ENCODE measurements around the gene CORT.
"Not testable (repeated sequence)": the region's sequence is repeated elsewhere in the genome, so short reads cannot be mapped to it uniquely, and the experiment has no call there.

CORT gene

DNA sequence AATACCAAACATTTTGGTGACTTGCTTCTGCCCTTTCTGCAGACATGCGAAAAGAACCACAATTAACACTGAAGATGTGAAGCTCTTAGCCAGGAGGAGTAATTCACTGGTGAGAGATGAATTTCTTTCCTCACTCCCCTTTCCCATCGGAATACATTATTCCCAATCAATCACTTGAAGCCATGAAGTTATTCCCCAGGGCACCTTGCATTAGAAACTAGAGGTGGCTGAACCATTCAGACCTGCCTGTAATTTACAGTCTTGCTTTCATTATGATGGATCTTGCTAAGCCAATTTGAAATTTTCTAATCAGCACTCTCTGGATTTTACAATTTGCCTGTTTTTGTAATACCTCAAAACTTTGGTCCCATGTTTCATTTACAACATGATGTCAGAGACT, 9.5 kb upstream of the CORT start:
- no peak for DNase-seq

DNA sequence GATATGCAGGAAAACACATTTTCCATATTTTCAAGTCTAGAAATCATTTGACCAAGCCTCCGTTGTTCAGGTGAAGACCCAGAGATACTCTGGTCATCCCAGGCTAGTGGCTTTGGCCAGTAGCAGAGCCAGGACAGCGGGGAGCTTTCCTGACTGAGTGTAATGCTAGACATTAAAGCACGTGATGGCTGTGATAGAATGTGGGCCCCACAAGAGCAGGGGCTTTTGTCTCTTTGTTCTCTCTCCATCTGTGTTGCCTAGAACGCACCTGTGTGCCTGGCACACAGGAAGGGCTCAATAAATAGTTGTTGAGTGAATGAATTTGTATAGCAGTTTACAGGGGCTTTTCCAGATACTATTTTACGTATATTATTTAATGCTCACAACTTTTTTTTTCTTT, 9.0 kb upstream of the CORT start:
- peak; percentile 14 for DNase-seq

DNA sequence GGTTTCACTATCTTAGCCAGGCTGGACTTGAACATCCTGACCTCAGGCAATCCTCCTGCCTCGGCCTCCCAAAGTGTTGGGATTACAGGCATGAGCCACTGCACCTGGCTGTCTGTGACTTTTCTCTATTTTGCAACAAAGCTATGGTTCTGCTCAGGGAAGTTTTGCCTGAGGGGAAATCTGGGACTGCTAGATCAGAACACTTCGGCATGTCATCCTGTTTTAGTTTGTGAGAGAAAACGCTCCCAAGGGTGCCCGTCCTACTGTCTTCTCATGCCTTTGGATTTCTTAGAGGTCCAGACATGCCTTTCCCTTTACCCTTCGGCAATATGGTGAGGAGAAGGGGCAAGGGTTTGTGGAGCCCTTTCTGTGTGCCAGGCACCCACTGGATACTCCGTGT, 5.6 kb upstream of the CORT start:
- no peak for DNase-seq

DNA sequence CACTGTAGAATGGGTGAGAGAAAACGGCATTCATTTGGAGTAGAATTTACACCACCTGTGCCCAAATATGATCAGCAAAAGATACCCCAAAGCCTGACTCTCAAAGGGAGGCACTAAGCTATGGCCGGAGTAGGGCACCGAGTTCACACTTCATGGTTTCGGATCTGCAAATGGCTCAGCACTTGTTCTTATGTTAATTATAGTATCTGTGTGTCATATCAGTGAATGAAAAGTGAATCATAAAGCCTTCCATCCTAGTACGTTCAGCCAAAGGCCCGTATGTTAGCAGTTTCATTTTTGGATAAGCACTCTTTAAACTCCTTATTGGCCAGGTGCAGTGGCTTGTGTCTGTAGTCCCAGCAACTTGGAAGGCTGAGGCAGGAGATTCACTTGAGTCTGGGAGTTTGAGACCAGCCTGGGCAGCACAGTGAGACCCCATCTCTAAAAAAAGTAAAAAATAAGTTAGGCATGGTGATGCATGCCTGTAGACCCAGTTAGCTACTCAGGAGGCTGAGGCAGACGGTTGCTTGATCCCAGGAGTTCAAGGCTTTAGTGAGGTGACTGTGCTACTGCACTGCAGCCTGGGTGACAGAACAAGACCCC, 4.9 kb upstream of the CORT start:
- DNase-seq, result no peak

DNA sequence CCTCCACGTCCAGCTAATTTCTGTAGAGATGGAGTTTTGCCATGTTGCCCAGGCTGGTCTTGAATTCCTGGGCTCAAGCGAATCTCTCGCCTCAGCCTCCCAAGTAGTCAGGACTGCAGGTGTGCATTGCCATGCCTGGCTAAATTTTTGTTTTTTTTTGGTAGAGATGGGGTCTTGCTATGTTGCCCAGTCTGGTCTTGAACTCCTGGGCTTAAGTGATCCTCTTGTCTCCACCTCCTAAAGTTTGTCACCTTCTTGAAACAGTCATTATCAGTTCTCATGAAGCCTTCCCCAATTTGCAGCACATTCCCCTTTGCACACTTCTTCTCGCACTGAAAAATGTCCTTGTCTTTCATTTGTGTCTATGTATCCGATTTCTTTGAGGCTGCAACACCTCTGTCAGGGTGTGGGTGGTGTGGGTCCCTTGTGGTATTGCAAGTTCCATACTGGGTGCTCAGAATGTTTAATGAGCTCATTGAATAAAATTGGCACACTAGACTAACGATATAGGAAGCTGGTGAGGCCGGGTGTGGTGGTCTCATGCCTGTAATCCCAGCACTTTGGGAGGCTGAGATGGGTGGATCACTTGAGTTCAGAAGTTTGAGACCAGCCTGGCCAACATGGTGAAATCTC, 2.9 kb upstream of the CORT start:
- DNase-seq, result no peak

DNA sequence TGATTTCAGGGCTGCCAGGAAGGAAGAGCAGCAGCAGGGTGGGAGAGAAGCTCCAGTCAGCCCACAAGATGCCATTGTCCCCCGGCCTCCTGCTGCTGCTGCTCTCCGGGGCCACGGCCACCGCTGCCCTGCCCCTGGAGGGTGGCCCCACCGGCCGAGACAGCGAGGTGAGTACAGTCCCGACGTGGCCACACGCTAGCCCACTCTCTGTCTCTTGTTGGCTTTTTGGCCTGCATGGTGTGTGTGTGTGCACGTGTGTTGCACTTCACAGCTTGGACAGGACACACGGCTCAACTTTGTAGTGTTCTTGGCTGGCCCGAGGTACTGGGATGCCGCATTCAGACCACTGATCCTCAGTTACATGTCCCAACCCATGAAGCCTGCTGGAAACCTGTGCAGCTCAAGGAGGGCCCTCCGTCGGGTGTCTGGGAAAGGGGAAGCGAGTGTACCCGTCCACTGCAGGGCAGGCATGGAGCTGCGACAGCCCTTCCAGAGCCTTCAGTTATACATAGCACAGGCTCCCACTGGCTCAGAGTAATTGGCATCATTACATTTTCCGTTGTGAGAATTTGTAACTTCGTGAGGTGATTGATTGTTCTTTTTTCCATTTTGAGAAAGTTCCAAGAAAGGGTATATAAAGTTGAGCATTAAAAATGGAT, 454 bp downstream of the CORT start:
- no peak for DNase-seq

DNA sequence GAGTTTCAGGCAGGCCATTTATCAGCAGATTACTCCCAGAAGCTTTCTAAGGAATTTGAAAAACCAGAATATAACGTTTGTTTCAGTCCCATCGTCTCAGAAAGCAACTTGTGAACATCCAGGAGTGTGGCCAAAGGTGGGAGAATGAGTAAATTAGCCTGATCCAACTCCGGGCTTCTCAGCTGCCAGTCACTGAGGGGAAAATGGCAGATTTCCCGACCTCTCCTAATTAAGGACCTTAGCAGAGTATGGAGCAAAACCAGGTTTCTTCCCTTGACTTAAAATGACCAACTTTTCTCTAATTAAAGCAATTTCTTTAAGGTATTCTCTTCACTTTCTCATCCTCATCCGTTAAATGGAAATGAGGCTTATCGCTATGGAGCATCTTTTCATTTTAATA, 1.0 kb downstream of the CORT start:
- no peak for DNase-seq

DNA sequence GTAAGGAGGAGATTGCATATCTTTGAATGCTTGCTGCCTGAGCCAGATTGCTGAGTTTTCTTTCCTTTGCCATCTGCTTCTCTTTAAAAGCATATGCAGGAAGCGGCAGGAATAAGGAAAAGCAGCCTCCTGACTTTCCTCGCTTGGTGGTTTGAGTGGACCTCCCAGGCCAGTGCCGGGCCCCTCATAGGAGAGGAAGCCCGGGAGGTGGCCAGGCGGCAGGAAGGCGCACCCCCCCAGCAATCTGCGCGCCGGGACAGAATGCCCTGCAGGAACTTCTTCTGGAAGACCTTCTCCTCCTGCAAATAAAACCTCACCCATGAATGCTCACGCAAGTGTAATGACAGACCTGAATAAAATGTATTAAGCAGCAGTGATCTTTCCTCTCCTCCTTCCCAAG, 1.5 kb downstream of the CORT start:
- no peak for DNase-seq

DNA sequence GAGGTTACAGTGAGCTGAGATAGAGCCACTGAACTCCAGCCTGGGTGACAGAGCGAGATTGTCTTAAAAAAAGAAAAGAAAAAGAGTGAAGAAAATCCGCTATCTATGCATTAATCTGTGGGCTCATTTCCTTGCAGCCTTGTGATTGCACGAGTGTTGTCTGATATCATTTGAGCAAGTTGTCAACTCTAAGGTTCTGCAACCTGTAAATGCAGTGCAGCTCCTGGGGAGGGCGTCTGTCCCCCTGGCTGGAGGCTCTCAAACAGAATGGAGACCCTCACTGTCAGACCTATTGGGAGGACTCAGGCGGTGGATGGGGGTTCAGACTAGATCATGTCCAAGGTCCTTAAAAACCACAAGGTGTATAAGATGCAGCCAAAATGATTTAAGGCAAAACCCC, 6.2 kb downstream of the CORT start:
- peak; percentile 18 for DNase-seq

DNA sequence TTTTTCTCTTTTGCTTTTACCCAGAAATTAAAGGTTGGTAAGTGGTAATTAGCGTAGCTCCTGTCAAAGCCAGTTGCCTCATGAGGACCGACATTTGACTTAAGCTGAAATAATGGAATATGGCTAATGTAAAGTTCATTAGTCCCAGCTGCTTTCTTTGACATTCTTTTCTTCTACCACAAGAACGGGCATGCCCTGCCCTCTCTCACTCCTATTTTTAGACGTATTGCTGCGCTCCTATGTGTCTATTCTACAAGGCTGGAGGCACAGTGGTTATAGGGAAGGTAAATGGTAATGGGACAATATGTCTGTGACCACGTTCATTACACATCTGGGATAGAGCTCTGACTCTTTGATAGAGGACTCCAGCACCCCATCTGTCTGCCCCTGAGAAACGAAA, 6.8 kb downstream of the CORT start:
- peak; percentile 78 for DNase-seq

DNA sequence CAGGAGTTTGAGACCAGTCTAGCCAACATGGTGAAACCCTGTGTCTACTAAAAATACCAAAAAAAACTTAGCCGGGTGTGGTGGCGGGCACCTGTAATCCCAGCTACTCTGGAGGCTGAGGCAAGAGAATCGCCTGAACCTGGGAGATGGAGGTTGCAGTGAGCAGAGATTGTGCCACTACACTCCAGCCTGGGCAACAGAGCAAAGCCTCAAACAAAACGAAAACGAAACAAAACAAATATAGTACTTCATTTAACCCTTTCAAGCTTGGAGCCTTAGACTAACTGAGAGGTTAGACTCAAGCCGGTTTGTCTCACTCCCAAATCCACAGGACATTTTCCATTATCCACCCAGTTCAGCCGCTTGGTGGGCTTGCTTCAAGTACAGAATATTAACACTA, 7.6 kb downstream of the CORT start:
- not testable (repeated sequence) for DNase-seq

DNA sequence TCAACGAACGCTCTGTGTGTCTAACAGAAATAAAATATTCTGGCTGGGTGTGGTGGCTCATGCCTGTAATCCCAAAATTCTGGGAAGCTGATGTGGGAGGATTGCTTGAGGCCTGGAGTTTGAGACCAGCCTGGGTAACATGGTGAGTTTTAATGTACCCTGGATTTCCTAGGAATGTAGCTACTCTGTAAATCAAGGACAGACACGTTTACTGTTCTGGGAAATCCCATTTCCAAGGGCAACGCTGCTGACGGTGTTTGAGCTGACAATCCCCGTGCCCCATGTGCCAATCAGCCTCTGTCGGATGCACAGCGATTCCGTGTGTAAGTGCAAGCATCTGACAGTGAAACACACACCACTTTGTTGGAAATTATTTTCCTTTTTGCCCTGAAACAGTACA, 8.0 kb downstream of the CORT start:
- peak; percentile 10 for DNase-seq

DNA sequence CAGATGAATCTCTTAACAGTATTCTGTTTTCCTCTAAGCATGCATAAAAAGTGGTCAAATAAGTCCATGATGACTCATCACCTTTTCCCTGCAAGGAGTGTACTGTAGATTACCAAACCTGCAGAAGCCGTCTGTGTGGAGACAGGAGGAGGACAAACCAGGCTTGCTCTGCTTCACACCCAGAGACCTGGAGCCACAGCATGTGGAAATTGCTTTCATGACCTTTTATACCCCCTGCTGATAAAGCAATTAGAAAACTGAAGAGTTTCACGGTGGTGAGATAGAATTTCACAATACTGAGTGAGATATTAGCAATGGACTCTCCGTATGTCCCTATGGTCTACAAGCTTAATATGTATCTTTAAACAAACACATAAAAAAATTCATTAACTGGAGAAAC, 9.4 kb downstream of the CORT start:
- peak; percentile 71 for DNase-seq

DNA sequence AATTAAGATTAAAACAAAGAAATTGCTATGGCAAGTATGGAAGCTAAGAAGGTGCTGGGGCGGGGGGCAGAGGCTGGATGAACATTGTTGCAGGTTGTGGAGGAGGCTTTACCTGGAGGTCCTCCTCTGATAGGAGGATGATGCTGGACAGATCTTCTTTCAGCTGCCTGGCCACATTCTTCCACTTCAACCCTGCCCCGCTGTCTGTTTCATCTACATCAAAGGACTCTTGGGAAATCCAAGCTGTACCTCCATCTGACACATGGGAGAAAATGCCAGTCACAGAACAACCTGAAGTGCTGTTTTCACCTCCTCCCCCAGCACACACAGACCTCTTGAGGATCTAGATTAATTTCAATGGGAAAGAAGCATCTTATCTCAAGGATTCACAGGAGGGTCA, 17.2 kb downstream of the CORT start:
- DNase-seq, result no peak

DNA sequence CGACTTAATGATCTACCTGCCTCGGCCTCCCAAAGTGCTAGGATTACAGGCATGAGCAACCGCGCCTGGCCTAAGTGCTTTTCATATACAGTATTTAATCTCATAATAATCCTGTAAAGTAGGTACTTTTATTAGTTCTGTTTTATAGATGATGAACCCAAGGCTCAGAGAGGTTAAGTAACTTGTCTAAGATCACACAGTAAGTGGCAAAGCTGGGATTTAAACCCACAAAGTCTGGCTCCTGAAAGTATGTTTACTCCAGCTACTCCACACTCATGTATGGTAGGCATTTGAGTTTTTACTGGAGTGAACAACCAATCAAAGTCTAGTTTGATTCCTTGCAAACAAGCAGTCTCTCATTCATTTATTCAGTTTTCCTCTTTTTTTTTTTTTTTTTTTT, 20.2 kb downstream of the CORT start:
- no peak for DNase-seq

DNA sequence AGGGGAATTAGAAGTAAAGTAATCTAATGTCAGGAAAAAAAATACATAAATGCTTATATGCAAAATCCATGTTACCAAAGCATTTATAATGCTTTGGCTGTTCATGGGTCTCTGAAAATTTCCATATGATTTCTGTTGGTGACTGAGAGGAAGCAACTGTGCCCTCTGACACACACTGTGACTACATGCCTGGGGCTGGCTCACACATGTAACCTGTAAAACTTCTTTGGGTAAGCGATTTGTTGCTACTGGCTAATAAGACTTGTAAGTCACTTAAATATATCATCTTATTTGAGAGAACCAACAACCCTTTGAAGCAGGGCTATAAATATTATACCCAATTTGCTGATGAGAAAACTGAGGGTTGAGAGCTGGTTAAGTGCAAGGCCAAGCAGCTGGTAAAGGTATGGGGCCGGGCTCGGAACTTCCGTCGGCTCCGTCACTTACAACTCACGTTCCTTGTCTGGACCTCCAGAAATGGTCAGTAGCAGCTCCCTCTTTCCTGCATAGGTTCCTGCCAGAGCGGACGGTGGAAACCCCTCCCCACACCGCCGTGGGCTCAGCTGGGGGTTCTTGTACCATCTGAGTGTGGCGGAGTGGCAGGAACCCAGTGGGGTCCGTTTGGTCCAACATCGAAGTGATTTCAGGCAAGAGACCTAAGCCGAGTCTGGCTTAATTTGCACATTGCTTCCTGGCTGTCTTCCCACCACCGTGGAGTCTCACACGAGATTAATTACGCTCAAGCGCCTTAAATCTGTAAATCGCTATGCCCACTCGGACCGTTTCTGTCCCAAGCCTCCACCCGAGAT, 21.8 kb downstream of the CORT start:
- peak; percentile 42 for DNase-seq

DNA sequence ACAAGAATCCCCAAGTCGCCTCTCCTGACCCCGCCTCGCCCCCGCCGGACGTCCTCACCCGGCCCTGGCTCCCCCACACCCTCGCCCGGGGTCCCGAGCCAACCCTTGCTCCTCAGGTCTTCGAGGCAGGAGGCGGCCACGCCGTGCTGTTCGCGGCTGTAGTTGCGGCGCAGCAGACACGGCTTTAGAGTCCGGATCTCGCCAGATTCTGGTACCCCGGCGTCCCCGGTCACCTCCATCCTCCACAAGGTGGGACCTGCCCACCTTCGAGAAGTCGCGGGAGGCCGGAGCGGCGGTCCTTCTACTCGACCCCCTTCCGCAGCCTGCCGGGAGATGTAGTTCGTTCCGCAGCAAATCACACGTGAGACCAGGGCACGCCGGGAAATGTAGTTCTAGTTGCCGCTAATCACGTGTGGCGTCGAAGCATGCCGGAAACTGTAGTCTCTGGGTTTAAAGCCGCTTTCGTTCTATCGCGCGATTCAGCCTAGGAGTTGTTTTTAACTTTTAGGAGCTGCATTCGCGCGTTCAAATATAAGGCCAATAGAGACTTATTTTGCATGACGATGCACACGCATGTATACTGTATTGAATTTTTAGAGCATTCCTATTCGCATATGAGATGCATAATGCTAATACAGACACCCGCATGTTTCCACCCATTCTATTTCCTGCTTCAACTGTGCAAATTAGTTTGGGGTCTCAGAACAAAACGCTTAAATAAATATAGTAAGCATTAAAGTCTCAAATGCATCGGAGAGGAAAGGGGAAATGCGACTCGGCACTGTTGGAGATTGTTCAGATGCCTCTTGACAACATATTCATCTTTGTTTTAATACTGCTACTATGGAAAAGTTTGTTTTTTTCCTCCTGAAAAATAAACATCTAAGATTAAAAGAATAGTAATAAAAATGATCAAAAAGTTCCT, 22.7 kb downstream of the CORT start, which contains the start of gene DFFA:
Gene DFFA, minus strand, starts transcription at position 310 of the 925 bp plus-strand sequence. Its CDS starts 71 bp downstream, at position 239.
- peak; percentile 93 for DNase-seq

DNA sequence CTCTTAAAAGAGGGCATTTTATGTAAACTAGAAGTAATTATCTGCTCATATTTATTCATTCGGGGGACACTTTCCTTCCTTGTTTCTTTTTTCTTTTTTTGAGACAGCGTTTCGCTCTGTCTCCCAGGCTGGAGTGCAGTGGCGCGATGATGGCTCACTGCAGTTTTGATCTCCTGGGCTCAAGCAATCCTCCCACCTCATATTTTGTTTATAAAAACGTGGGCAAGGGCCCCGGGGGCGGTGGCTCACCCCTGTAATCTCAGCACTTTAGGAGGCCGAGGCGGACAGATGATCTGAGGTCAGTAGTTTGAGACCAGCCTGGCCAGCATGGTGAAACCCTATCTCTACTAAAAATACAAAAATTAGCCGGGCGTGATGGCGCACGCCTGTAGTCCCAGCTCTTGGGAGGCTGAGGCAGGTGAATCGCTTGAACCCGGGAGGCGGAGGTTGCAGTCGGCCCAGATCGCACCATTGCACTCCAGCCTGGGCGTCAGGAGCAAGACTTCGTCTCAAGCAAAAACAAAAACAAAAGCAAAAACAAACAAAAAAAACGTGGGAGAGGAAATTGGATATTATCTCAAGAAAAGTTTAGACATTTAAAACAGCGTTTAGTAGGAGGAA, 23.4 kb downstream of the CORT start:
- no peak for DNase-seq

DNA sequence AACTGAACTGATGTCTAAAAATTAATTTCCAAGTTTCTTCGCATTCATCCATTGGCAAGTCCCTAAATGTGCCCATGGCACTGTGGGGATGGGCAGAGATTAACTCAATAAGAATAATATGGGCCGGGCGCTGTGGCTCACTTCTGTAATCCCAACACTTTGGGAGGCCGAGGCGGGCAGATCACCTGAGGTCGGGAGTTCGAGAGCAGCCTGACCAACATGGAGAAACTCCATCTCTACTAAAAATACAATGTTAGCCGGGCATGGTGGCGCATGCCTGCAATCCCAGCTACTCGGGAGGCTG, 24.4 kb downstream of the CORT start:
- not testable (repeated sequence) for DNase-seq

DNA sequence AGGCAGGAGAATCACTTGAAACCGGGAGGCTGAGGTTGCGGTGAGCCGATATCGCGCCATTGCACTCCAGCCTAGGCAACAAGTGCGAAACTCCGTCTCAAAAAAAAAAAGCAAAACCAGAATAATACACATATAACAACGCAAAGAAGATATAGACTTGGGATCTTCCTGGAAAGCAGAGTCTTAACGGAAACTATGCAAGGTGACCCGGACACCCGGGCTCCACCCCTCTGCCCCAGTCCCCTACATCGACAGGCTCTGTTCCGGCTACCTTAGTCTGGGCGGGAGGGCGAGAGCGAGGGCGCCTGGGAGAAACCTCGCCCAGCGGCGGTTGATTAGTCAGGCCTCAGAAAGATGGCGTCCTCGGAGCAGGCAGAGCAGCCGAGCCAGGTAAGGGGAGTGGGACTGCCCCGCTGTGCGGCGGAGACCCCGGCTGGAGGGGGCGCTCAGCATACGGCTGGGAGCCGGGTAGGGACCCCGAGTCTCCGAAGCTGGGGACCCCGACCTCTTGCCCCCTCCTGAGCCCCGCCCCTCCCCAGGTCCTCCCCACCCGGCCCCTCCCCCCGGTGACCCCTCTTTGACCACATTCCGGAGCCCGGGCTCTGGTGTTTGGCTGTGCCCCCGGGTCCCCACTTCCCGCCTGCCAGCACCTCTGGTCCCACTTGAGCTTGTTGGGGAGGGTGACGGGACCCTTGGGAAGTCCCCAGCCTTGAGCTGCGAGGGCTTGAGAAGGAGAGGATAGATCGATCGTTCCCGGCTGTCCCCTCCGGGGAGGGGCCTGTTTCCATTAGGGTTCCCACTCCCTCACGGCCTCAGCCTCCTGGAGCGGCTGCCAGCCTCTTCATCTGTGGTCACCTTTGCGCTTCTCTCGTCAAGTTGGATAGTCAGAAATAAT, 25.0 kb downstream of the CORT start, which contains the start of gene PEX14:
Gene PEX14, plus strand, starts transcription at position 338 of the 895 bp plus-strand sequence. Its CDS starts 17 bp downstream, at position 355.
- DNase-seq, result peak; percentile 89

DNA sequence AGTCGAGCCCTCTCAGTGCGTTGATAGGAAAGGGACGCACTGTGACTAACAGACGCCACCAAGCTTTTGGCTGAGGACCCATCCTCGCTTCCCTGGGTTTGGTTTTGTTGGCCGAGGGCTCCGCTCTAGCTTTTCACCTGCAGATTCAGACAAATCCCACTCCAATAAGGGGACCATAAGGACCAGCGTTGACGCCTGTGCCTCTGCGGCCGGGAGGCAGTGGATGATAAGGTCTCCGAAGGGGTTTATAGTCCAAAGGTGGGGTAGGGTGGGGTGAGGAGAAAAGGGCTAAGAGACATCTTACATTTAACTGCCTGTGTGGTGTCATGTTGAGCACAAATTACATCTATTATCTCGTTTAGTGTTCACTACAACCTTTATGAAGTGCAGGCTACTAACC, 25.7 kb downstream of the CORT start:
- DNase-seq, result no peak

Data from NCI-H69 (cell line).